PC-9 (cell line): ENCODE results near the gene CCBE1.

ENCODE experiments used
- EZH2 ChIP-seq: fragments of 200-600 bp; sonication (generic); IDR thresholded peaks from 2 replicates; pipeline ENCODE4 v1.8.0; 2017; ENCODE audit warnings: antibody characterized with exemption, low read depth
- TF ChIP-seq, protein P1 (sequence below): fragments of 200-600 bp; sonication (generic); conservative IDR thresholded peaks from 2 replicates; pipeline ENCODE4 v1.6.1; 2017; ENCODE audit warnings: mixed run types, antibody characterized with exemption, mild to moderate bottlenecking, moderate library complexity

GRCh38 chr18:59505356-59505755, 191.9 kb downstream of the CCBE1 start:
- TF ChIP-seq, protein P1, sequence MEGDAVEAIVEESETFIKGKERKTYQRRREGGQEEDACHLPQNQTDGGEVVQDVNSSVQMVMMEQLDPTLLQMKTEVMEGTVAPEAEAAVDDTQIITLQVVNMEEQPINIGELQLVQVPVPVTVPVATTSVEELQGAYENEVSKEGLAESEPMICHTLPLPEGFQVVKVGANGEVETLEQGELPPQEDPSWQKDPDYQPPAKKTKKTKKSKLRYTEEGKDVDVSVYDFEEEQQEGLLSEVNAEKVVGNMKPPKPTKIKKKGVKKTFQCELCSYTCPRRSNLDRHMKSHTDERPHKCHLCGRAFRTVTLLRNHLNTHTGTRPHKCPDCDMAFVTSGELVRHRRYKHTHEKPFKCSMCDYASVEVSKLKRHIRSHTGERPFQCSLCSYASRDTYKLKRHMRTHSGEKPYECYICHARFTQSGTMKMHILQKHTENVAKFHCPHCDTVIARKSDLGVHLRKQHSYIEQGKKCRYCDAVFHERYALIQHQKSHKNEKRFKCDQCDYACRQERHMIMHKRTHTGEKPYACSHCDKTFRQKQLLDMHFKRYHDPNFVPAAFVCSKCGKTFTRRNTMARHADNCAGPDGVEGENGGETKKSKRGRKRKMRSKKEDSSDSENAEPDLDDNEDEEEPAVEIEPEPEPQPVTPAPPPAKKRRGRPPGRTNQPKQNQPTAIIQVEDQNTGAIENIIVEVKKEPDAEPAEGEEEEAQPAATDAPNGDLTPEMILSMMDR, result no peak
- no peak for TF ChIP-seq EZH2
